Pulmonary artery endothelial cell (primary cell): Measurements from ENCODE around the gene CCDC59. TPM values are rescaled to one million over a fixed set of nuclear protein-coding genes. Genes with fewer than 3 reads are reported as not detected.
"Not testable (repeated sequence)": the region's sequence is repeated elsewhere in the genome, so short reads cannot be mapped to it uniquely, and the experiment has no call there.

Source experiments
- DNase-seq: peaks from one replicate; pipeline ENCODE4 v3.0.0-alpha.2; 2011; ENCODE audit warnings: low read depth, low spot score
- total RNA-seq: library from RNA; depleted of rRNA; stranded (reverse); fragments of >200 nt; gene quantifications from 2 replicates; pipeline ENCODE4 v1.2.3, GENCODE V29; 2014

CCDC59 gene, protein sequence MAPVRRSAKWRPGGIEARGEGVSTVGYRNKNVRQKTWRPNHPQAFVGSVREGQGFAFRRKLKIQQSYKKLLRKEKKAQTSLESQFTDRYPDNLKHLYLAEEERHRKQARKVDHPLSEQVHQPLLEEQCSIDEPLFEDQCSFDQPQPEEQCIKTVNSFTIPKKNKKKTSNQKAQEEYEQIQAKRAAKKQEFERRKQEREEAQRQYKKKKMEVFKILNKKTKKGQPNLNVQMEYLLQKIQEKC
- total RNA-seq, result 42.3 and 64.1 TPM in 2 replicates

- DNase-seq, result peak; percentile 97
Measured at GRCh38 chr12:82358200-82359114, at the start of gene CCDC59, which contains the start of gene METTL25. CCDC59 (minus strand) TSS chr12:82358387; CDS start chr12:82358376, 11 bp downstream. METTL25 (plus strand) TSS chr12:82358529; CDS start chr12:82358566, 37 bp downstream.

- DNase-seq, result peak; percentile 86
Measured at GRCh38 chr12:82407481-82407880, 49.3 kb upstream of the CCDC59 start.

DNA sequence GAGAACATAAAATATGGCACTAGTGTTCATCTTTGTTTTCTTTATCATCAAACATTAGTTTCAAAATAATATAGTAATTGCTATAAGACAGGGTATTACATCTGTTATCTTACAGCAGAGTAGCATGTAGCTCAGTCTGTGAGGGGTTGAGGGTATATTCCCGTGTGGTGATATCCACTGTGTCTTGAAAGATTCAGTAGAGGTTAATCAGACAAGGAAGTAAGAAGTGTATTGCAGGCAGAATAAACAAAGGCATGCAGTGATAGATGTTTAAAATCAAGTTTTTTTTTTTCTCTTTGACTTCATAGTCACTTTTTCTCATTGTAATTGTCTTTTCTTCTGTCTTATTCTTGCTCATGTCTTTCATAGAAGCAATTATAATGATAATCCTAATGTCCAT lies 48.5 kb upstream of the CCDC59 start:
- no peak for DNase-seq

DNA sequence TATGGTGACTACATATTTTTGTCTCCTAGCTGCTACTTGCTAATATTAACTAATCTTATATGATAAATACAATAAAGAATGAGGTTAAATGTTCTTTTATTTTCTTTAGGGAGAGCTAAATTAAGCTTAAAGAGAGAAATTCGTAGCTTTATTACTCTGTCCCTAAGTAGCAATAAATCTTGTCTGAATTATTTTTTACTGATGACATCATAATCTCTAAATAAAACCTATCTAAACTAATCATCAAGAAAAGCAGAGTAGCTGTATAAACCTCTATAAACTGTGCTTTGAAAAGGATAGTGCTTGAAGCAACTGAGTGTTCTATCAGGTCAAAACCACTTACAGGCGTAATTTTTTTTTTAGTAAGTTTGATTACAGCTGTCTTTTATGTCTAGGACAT lies 42.6 kb upstream of the CCDC59 start:
- DNase-seq, result no peak

- no peak for DNase-seq
Measured at GRCh38 chr12:82398879-82399278, 40.7 kb upstream of the CCDC59 start.

DNA sequence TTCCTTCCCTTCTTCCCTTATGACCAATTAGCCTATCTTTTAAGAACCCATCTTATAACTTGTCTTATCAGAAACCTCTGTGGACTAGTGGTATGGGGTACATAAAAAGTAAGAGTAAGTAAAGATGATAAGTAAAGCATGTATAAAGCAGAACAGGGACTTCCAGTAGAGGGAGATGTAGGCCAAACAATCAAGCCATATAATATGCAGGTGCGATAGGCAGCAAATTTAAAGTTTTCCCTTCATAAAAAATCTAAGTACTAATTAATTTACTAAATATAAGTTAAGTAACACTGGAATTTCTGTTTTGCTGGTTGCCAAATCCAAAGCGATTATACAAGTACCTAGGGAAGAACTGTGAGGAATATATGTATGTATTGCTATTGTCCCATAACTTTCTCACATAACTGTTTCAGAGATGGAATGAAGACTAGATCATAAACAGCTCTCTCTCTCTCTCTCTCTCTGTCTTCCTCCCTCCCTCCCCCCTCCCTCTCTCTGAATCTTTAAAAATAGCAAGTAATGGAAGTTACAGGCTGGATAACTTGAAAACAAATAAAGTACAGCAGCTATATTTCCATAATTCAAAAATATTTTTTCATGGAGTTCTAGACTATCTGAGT lies 25.9 kb upstream of the CCDC59 start:
- DNase-seq, result peak; percentile 22

GRCh38 chr12:82378997-82379396 lies 20.8 kb upstream of the CCDC59 start:
- DNase-seq, result no peak

DNA sequence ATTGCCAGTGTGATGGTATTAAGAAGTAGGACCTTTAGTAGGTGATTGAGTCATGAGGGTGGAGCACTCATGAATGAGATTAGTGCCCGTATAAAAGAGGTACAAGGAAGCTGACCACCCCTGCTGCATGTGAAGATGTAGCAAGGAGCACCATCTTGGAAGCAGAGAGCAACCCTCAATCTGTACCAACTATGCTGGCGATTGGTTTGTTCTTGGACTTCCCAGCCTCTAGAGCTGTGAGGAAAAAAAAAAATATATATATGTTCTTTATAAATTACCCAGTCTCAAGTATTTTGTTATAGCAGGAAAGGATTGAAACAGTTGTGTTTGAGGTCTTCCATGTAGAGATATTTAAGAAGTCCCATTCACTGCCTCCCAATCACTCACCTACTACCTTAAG lies 17.0 kb upstream of the CCDC59 start:
- DNase-seq, result no peak

GRCh38 chr12:82366197-82366596 lies 8.0 kb upstream of the CCDC59 start:
- DNase-seq, result no peak

GRCh38 chr12:82363990-82364389 lies 5.8 kb upstream of the CCDC59 start:
- DNase-seq, result no peak

GRCh38 chr12:82361461-82361915 lies 3.3 kb upstream of the CCDC59 start:
- DNase-seq, result no peak

GRCh38 chr12:82360834-82361233 lies 2.6 kb upstream of the CCDC59 start:
- DNase-seq, result not testable (repeated sequence)

GRCh38 chr12:82359115-82359478 lies 910 bp upstream of the CCDC59 start:
- DNase-seq, result no peak

DNA sequence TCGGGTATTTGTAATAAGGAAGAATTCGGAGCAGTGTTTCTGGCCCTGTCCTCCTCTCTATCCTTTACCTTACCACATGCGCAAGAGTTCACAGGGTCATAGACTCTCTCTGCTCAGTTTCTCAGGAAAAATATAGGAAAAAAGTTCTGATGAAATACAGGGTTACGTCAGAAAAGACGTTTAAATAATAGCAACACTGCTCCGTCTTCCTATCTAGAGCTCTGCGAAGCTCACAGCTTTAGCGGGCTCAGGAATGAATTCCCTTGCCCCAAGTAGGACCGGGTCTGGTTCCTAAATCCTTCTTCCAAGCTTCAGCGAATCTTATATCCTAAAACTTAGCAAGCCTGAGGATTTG lies 365 bp downstream of the CCDC59 start:
- DNase-seq, result no peak

GRCh38 chr12:82357340-82357739 lies 847 bp downstream of the CCDC59 start:
- DNase-seq, result no peak

DNA sequence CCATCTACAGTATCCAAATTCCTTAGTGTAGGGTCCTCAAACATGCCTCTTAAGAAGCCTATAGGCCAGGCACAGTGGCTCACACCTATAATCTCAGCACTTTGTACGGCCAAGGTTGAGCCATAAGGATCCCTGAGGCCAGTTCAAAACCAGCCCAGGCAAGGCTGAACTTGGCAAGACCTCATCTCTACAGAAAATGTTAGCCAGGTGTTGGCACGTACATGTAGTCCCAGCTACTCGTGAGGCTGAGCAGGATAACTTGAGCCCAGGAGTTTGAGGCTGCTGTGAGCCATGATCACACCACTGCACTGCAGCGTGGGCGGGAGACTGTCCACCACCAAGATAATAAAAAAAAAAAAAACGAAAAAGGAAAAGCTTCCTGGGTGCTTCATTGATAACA lies 6.8 kb downstream of the CCDC59 start:
- DNase-seq, result no peak

DNA sequence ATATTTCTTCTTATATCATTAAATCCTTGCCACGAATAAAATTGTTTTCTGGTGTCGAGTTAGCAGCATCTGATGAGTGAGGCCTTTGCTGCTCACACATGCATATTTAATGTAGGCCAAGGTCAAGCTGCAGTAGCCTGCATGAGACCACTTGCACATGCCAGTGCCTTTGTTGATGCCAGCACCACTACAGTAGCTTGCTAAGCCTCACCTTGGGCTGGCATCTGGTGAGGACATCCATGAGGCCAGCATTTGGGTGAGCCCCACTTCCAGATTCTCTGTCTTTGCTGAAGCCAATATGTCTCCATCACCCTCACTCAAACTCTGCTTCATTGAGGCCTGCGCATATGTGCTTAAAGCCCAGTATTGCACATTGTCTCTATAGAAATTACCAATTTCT lies 8.0 kb downstream of the CCDC59 start:
- no peak for DNase-seq

DNA sequence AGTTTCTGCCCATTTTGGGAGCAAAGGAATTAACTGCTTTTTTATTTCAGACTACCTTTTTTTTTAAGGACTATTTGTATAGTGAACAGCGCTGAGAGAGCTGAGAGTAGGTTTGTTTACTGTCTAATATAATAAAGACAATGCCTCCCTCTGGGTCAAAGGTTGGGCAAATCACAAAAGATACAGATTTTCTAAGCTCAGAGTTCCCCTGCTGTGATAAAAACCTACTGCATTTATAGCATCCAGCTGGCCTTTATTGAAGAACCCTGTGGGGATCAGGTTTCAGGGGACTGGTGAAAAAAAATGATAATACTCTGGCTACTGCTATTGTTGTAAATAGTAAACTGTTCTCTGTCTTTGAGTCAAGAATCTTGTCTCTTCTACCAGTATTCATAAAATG lies 28.7 kb downstream of the CCDC59 start:
- DNase-seq, result no peak

- DNase-seq, result no peak
Measured at GRCh38 chr12:82327861-82328260, 30.3 kb downstream of the CCDC59 start.

DNA sequence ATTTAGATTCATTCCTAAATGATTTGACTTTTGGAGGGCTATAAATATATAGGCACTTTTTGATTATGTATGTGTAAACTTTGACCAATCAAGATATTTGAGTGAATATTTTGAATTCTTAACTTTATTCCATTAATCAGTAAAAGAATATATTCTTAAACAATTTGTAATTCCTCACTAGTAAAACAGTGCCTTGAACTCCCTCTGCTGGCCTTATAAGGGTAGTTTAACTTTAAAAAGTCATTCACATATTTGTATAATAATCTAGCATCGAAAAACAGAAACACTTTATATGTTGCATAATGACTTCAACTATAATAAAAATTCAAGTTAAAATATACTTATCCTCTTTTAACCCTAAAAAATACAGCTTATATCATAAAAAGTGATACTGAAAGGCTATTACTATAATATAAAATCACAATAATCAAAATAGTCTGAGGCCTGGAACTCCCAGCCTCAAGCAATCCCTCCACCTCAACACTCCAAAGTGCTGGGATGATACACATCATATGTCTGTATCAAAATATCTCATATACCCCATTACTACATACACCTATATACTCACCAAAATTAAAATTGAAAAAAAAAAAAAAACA lies 31.2 kb downstream of the CCDC59 start:
- DNase-seq, result no peak

GRCh38 chr12:82325540-82326336 lies 32.4 kb downstream of the CCDC59 start:
- no peak for DNase-seq
